ENCODE data around the gene TPRG1. TPM values are rescaled to one million over a fixed set of nuclear protein-coding genes. Genes with fewer than 3 reads are reported as not detected.

Gene TPRG1
- total and polyA plus RNA-seq, 9 of the 15 experiments (the other 6 are each of a cell fraction or from before 2014, with no cell fraction given) = 0.01 TPM; not detected in 8

- TF ChIP-seq POLR3G (IDR thresholded peaks at IDR 0.05; ENCODE audit: extremely low read depth, insufficient read length, insufficient replicate concordance) (no peak), ETS1 (conservative IDR thresholded peaks at IDR 0.05; ENCODE audit: control insufficient read depth, low read depth, low read length) (no peak), KDM4B (IDR thresholded peaks at IDR 0.05; ENCODE audit: borderline replicate concordance in 2 of 2, low read depth in 1 of 2) (no peak)
Observed at GRCh38 chr3:189355481-189356201, 183.9 kb downstream of the TPRG1 start (continued).

DNA sequence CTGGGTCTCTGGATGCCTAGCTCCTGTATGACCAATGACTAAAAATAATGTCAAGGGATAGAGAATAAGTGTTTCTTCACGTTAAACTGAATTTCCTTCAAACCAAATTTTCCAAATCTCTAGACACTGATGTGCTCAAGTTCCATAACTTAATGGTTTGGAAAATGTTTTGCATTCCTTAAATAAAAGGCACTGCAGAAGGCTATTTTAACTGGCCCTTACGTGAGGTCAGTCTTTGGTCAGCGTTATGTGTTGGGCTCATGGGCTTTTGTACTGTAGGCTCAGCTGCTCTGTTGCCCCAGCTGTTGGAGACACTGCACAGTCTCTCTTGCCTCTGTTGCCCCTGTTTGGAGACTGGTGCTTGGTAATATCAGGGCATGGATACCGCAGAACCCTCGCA lies 188.5 kb downstream of the TPRG1 start:
- no peaks in the 10 kb centered on the region for H4K20me1 ChIP-seq (replicated peaks; ENCODE audit: control insufficient read depth, insufficient read depth, low read length)
- no peak overlapping the region for H3K27ac ChIP-seq (ENCODE audit: extremely low read depth, low read depth, low read length)
- ATAC-seq (no peak), DNase-seq (ENCODE audit: extremely low read depth in 1 of 4, low spot score in 3 of 4) (no peak), FAIRE-seq (no peak)
- no peak overlapping the region for H3K4me3 ChIP-seq
- CTCF ChIA-PET (ENCODE audit: low intra/inter-chr PET ratio) = no interaction called here
- no peaks in the 10 kb centered on the region for H3K9me3 ChIP-seq (replicated peaks; ENCODE audit: control insufficient read depth, insufficient read depth, low read depth, low read length)
- BruUV-seq (replicated peaks) = no TSS peak
- H2AFZ ChIP-seq (ENCODE audit: low read depth, low read length) = no peak overlapping the region
- no peak overlapping the region for H3K4me2 ChIP-seq (ENCODE audit: insufficient read depth, low read length)
- no peaks in the 10 kb centered on the region for H3K9me1 ChIP-seq (ENCODE audit: control insufficient read depth, insufficient read depth, low read length)
- intact Hi-C loops (cut with micrococcal nuclease) = no loop called here
- H3K27me3 ChIP-seq (ENCODE audit: control insufficient read depth in 2 of 2, insufficient read depth in 2 of 2, low read length in 2 of 2) = no peaks in the 10 kb centered on the region
- H3K36me3 ChIP-seq (ENCODE audit: control insufficient read depth, insufficient read depth, low read length) = no peaks in the 10 kb centered on the region
- H3K4me1 ChIP-seq (replicated peaks in 1 of 2; ENCODE audit: control insufficient read depth in 2 of 2, insufficient read depth in 2 of 2, low read length in 2 of 2) = no peaks in the 10 kb centered on the region
- POLR2A ChIA-PET = interaction anchor here (0.6 to 0.7 kb wide), 2 partner anchors 10 to 196 kb away, joined by 3 read pairs; no protein-coding TSS in a partner anchor
- H3K9ac ChIP-seq (ENCODE audit: insufficient read depth in 1 of 2, low read depth in 2 of 2, low read length in 2 of 2) = no peak overlapping the region
- WGBS (ENCODE audit: insufficient coverage, low coverage, missing lambda C conversion rate) = 0% methylated on average over 5 of the region's 5 CpGs
- H3K79me2 ChIP-seq (ENCODE audit: control insufficient read depth, insufficient read depth, low read length) = no peaks in the 10 kb centered on the region
- in situ Hi-C loops (cut with MboI) = no loop called here
- no peak for TF ChIP-seq SIX5 (IDR thresholded peaks at IDR 0.05; ENCODE audit: borderline replicate concordance in 1 of 2, insufficient read depth in 1 of 2, low read depth in 1 of 2, low read length in 2 of 2)
- TF ChIP-seq ZFP30 (CRISPR knock-in tag; IDR thresholded peaks at IDR 0.05; ENCODE audit: borderline replicate concordance) = no peak
- no peak for TF ChIP-seq ZNF263 (CRISPR knock-in tag; IDR thresholded peaks at IDR 0.05; ENCODE audit: borderline replicate concordance)
- TF ChIP-seq MXI1 (IDR thresholded peaks at IDR 0.05; ENCODE audit: low read depth, low read length) = no peak
- TF ChIP-seq LCOR (CRISPR knock-in tag; IDR thresholded peaks at IDR 0.05) = no peak
- TF ChIP-seq SRSF3 (IDR thresholded peaks at IDR 0.05; ENCODE audit: insufficient read depth, low read length) = no peak
- TF ChIP-seq PCBP2 (IDR thresholded peaks at IDR 0.05; ENCODE audit: low read depth, low read length, poor library complexity, severe bottlenecking) = no peak
- TF ChIP-seq ZNF444 (CRISPR knock-in tag; IDR thresholded peaks at IDR 0.05) = no peak
- no peak for TF ChIP-seq ZEB2 (IDR thresholded peaks at IDR 0.05)
- no peak for TF ChIP-seq ZNF586 (CRISPR knock-in tag; conservative IDR thresholded peaks at IDR 0.05)
- TF ChIP-seq, protein P1, sequence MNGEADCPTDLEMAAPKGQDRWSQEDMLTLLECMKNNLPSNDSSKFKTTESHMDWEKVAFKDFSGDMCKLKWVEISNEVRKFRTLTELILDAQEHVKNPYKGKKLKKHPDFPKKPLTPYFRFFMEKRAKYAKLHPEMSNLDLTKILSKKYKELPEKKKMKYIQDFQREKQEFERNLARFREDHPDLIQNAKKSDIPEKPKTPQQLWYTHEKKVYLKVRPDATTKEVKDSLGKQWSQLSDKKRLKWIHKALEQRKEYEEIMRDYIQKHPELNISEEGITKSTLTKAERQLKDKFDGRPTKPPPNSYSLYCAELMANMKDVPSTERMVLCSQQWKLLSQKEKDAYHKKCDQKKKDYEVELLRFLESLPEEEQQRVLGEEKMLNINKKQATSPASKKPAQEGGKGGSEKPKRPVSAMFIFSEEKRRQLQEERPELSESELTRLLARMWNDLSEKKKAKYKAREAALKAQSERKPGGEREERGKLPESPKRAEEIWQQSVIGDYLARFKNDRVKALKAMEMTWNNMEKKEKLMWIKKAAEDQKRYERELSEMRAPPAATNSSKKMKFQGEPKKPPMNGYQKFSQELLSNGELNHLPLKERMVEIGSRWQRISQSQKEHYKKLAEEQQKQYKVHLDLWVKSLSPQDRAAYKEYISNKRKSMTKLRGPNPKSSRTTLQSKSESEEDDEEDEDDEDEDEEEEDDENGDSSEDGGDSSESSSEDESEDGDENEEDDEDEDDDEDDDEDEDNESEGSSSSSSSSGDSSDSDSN (IDR thresholded peaks at IDR 0.05; ENCODE audit: borderline replicate concordance in 1 of 2, low read depth in 2 of 2, low read length in 2 of 2) = no peak
- TF ChIP-seq SUPT5H (IDR thresholded peaks at IDR 0.05) = no peak
- no peak for TF ChIP-seq BMI1 (IDR thresholded peaks at IDR 0.05; ENCODE audit: low read length)
- TF ChIP-seq BRD4 (IDR thresholded peaks at IDR 0.05) = no peak

All from K562 (cell line).